PC-9 (cell line): ENCODE data around the gene PPFIA4. TPM values are rescaled to one million over a fixed set of nuclear protein-coding genes. Genes with fewer than 3 reads are reported as not detected.

Experiments used
- BruUV-seq: library from RNA; stranded (reverse); fragments of 400-500 nt; replicated peaks from 2 replicates; lab custom pipeline; 2021; lab: Mats Ljungman, UMichigan
- CTCF ChIA-PET: fragments of 300-600 bp; sonication (Branson Sonifier 250); formaldehyde crosslinking; loops from one replicate; lab custom pipeline; 2022; ENCODE audit warnings: antibody characterized with exemption; lab: Charles Lee
- POLR2A ChIA-PET: fragments of 300-600 bp; sonication (Branson Sonifier 250); formaldehyde crosslinking; loops from one replicate; lab custom pipeline; 2022; ENCODE audit warnings: antibody characterized with exemption; ENCODE audit not compliant: unreplicated experiment; lab: Charles Lee
- DNase-seq, 2 experiments: peaks; one replicate each; pipeline versions ENCODE4 v3.0.0 to v3.0.0-alpha.2; 2015 to 2022; ENCODE audit warnings: mixed read lengths in 1 of 2
- H2AFZ ChIP-seq: fragments of 200-600 bp; sonication (generic); 2 replicates; pipeline ENCODE4 v1.8.1; 2017; ENCODE audit warnings: antibody characterized with exemption
- H3F3A ChIP-seq: fragments of 200-600 bp; sonication (generic); 2 replicates; pipeline ENCODE4 v1.8.1; 2017; ENCODE audit warnings: antibody characterized with exemption, mild to moderate bottlenecking, low read depth; ENCODE audit not compliant: insufficient read depth
- H3K27ac ChIP-seq: fragments of 200-600 bp; sonication (generic); 2 replicates; pipeline ENCODE4 v1.6.1; 2016; ENCODE audit warnings: mixed run types
- H3K27me3 ChIP-seq: fragments of 200-600 bp; sonication (generic); 2 replicates; pipeline ENCODE4 v1.6.1; 2016; ENCODE audit warnings: low read depth, mixed run types; ENCODE audit not compliant: insufficient read depth
- H3K36me3 ChIP-seq: fragments of 200-600 bp; sonication (generic); 2 replicates; pipeline ENCODE4 v1.6.1; 2016; ENCODE audit warnings: low read depth, mixed run types
- H3K4me1 ChIP-seq: fragments of 200-600 bp; sonication (generic); replicated peaks from 2 replicates; pipeline ENCODE4 v1.6.1; 2016; ENCODE audit warnings: mixed run types; ENCODE audit not compliant: insufficient read depth
- H3K4me2 ChIP-seq: fragments of 200-600 bp; sonication (generic); 2 replicates; pipeline ENCODE4 v1.6.1; 2017; ENCODE audit warnings: mixed run types
- H3K4me3 ChIP-seq: fragments of 200-600 bp; sonication (generic); 2 replicates; pipeline ENCODE4 v1.6.1; 2016; ENCODE audit warnings: mixed run types
- H3K79me2 ChIP-seq: fragments of 200-600 bp; sonication (generic); 2 replicates; pipeline ENCODE4 v1.6.1; 2017; ENCODE audit warnings: low read depth, mixed run types
- H3K9me2 ChIP-seq: fragments of 200-600 bp; sonication (generic); 2 replicates; pipeline ENCODE4 v1.8.1; 2017; ENCODE audit warnings: mild to moderate bottlenecking; ENCODE audit not compliant: insufficient read depth
- H3K9me3 ChIP-seq: fragments of 200-600 bp; sonication (generic); 2 replicates; pipeline ENCODE4 v1.8.1; 2016; ENCODE audit warnings: low read depth; ENCODE audit not compliant: insufficient read depth
- H4K20me1 ChIP-seq: fragments of 200-600 bp; sonication (generic); 2 replicates; pipeline ENCODE4 v1.8.1; 2017; ENCODE audit not compliant: insufficient read depth
- CTCF ChIP-seq: fragments of 200-600 bp; sonication (generic); conservative IDR thresholded peaks from 2 replicates; pipeline ENCODE4 v1.6.1; 2017; ENCODE audit warnings: mixed run types, antibody characterized with exemption, mild to moderate bottlenecking, moderate library complexity
- EZH2 ChIP-seq: fragments of 200-600 bp; sonication (generic); IDR thresholded peaks from 2 replicates; pipeline ENCODE4 v1.8.0; 2017; ENCODE audit warnings: antibody characterized with exemption, low read depth
- intact Hi-C: fragments of 100-400 bp; cut with micrococcal nuclease; formaldehyde crosslinking; loops from one replicate; pipeline ENCODE4 v1.10.0; 2022; ENCODE audit not compliant: unreplicated experiment
- total RNA-seq: library from RNA; stranded (reverse); gene quantifications from 2 replicates; pipeline ENCODE4 v1.2.3, GENCODE V29; 2021

Gene PPFIA4
- total RNA-seq, 1 experiment from 2014 or later = 1.2 TPM

- Histone ChIP-seq H3K27ac (no peak overlapping the region), H2AFZ (no peak overlapping the region), H3K4me2 (no peak overlapping the region), H3K4me1 (0 out of 2 replicates have a peak, but pooled peaks cover 4% of the 10 kb centered on the region), H3F3A (no peaks in the 10 kb centered on the region), H3K36me3 (no peaks in the 10 kb centered on the region), H3K9me2 (no peaks in the 10 kb centered on the region), H3K9me3 (no peaks in the 10 kb centered on the region), H3K27me3 (no peaks in the 10 kb centered on the region), H4K20me1 (no peaks in the 10 kb centered on the region), H3K79me2 (no peaks in the 10 kb centered on the region), H3K4me3 (no peak overlapping the region)
- BruUV-seq = no TSS peak
- intact Hi-C loops = no loop called here
- ChIA-PET POLR2A (no interaction called here), CTCF (no interaction called here)
- DNase-seq = peak in 1 of 2 experiments; percentile 30
- TF ChIP-seq EZH2 (no peak), CTCF (no peak)
These were observed 18.4 kb downstream of the PPFIA4 start for GRCh38 chr1:203044546-203045250.

GRCh38 chr1:203045336-203045735, 19.0 kb downstream of the PPFIA4 start:
- Histone ChIP-seq H3F3A (no peaks in the 10 kb centered on the region), H3K36me3 (no peaks in the 10 kb centered on the region), H2AFZ (no peak overlapping the region), H3K4me3 (no peak overlapping the region), H3K79me2 (no peaks in the 10 kb centered on the region), H3K27me3 (no peaks in the 10 kb centered on the region), H3K4me2 (no peak overlapping the region), H3K27ac (no peak overlapping the region), H3K4me1 (0 out of 2 replicates have a peak, but pooled peaks cover 4% of the 10 kb centered on the region), H4K20me1 (no peaks in the 10 kb centered on the region), H3K9me2 (no peaks in the 10 kb centered on the region), H3K9me3 (no peaks in the 10 kb centered on the region)
- TF ChIP-seq EZH2 (no peak), CTCF (no peak)
- BruUV-seq = no TSS peak
- ChIA-PET POLR2A (no interaction called here), CTCF (interaction anchor here (0.5 kb wide), 1 partner anchor 221 kb away, joined by 5 read pairs; no protein-coding TSS in a partner anchor)
- peak in 1 of 2 experiments; percentile 26 for DNase-seq
- intact Hi-C loops = no loop called here

GRCh38 chr1:203045821-203046594, 19.7 kb downstream of the PPFIA4 start:
- TF ChIP-seq EZH2 = no peak
- TF ChIP-seq CTCF = no peak
- no peak overlapping the region for H2AFZ ChIP-seq
- ChIA-PET CTCF (interaction anchor here (0.5 kb wide), 1 partner anchor 220 kb away, joined by 5 read pairs; no protein-coding TSS in a partner anchor), POLR2A (no interaction called here)
- intact Hi-C loops = no loop called here
- no peaks in the 10 kb centered on the region for H3K36me3 ChIP-seq
- no peaks in the 10 kb centered on the region for H3K79me2 ChIP-seq
- no peaks in the 10 kb centered on the region for H3K9me3 ChIP-seq
- H3K27ac ChIP-seq = no peak overlapping the region
- no peaks in the 10 kb centered on the region for H3K9me2 ChIP-seq
- DNase-seq = peak in 1 of 2 experiments; percentile 4
- H3K4me2 ChIP-seq = no peak overlapping the region
- 0 out of 2 replicates have a peak, but pooled peaks cover 4% of the 10 kb centered on the region for H3K4me1 ChIP-seq
- BruUV-seq = no TSS peak
- no peaks in the 10 kb centered on the region for H3K27me3 ChIP-seq
- no peaks in the 10 kb centered on the region for H3F3A ChIP-seq
- no peak overlapping the region for H3K4me3 ChIP-seq
- no peaks in the 10 kb centered on the region for H4K20me1 ChIP-seq
